8988T (cell line): ENCODE data around the gene USP2.

Experiments used
- DNase-seq: peaks from one replicate; pipeline ENCODE4 v3.0.0; 2011

Gene USP2

DNA sequence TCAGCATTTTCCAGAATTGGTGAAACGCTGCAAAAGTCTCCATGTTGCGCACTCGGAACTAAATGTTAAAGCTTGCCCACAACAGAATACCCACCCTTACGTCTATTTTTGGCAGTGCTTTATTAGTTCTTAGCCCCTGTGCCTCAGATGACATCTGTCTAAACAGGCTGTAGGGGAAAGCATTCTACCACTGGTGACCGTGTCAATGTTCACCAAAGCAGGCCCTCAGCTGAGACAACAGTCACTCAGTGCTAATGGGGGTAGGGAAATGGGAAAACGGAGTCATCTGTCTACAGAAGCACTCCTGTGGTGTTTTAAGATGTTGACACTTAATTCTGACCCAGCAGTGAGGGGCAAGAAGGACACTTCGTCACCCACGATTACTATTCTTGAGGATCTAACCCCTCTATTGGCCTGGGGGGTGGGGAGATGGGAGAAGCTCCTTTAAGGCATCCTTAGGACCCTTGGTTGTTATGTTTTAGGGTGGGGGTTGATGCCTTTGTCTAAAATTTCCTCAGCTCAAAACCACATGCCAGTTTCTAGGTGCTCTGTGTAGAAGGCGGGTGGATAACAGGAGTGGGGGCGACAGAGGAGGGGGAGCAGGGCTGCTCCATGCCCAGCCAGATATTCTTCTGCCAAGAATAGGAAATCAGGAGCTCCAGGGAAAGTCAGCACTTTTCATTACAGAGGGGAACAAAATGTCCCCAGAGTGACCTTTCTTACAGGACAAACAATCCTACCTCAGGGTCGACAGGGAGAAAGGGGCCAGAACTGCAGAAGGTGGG is 19.4 kb downstream of the USP2 start:
- DNase-seq: no peak

DNA sequence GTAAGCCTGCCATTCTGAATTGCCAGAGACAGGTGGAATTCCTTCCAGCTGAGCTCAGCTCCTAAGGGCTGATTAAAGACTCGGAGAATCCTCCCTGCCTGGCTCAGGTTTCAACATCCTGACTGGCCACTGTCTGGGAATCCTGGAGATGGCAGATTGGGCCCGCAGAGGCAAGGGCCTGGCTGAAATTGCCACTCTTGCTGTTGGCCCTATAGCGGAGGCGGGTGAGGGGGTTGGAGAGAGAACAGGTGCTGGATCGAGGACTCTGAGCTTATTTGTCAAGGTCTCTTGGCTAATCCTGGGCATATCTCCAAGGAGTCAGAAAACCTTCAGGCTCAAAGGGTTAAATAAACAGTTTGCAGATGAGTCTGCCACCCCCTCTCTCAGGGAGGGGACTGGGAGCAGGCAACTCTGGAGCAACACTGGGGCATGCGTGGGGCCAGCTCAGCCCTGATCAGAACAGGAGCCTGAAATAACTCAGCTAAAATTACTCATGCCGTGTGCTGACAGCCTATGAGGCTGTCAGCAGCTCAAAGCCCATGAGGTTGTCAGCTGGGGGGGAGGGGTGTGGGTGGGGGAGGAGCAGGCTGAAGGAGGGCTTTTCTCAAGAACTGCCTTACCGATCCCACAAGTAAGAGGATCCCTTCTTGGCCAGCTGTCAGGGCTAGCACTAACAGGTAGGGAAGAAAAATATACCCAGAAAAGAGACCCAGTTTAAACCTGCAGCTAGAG is 20.3 kb downstream of the USP2 start:
- peak; percentile 92 for DNase-seq

DNA sequence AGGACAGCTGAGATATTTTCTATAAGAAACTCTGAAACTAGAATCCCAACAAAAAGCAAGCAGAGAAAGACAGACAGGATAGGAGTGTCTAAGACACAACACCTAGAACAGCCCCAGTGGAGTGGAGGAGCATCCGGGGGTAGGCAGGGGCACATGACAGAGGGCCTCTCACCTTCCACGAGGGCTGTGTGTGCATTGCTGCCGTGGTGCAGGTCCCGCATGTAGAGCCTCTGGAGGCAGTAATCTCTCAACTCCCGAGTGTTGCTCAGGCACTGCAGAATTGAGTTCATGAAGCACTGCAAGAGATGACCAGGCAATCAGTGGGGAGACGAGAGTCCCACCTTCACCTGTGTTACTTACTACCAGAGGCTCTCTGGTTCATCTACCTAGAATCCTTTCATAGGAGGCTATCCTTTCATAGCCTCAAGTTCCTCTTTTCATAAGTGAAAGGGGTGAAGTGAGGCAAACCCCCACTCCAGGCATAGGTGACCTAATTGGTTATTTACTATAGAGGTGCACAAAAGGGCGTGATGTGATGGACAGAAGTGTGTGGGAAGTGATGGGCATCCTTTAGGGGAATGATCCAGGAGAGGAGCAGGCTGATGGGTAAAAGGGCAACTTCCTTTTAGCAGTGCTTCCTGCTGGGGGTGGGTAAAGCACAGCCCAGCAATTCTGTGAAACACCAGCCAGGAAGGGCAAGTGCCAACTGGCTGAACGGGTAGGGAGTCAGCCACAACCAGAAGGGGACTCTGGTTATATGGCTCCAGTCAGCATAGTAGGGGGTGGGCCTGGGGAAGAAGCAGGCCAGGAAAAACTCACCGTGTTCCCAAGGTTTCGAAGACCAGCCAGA is 21.9 kb downstream of the USP2 start:
- no peak for DNase-seq

DNA sequence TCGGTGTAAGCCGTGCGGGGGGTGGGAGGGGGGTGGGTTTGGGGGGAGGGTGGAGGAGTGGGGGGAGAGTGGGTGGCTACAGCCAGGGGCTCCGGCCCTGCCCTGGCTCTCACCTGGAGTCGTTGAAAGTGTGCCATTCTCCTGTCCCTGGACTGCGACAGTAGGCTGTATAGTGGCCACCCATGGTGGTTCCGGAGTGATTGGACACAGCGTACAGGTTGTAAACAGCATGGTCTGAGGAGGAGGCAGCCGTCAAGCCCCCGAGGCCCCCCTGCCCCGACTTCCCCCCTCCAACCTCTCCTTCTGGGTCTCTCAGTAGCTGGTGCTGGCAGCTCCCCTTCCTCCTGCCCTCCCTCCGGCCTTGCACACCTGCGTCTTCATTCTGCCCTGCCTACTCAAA is 24.4 kb downstream of the USP2 start:
- no peak for DNase-seq

DNA sequence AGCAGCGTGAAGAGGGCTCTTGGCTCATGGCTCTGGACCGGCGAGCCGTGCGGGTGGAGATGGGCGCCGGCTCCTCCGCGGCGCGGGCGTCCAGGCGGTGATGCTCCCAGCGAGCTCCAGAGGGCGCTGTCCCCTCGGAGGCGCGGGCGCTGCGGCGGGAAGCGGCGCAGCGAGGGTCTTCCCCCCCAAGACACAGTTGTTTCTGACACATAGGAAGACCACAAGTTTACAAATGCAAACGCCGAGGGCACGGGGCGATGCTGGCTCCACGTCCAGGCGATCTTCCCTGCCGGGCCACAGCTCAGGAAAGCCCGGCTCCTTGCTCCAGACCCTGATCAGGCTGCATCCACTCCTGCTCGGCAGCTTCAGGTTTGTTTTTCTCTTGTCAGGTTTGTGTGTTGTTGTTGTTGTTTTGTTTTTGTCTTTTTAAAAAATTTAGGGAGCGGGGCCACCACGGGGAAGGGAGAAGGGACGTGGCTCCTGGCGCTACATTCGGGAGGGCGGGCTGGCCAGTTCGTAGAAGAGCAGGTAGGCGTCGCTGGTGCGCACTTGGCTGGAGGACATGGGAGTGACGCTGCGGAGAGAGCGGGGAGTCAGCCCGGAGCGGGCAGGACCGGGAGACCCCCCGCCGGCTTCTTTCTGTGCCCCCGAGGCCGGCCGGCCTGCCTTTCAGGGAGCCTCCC is 25.0 kb downstream of the USP2 start:
- DNase-seq: no peak

DNA sequence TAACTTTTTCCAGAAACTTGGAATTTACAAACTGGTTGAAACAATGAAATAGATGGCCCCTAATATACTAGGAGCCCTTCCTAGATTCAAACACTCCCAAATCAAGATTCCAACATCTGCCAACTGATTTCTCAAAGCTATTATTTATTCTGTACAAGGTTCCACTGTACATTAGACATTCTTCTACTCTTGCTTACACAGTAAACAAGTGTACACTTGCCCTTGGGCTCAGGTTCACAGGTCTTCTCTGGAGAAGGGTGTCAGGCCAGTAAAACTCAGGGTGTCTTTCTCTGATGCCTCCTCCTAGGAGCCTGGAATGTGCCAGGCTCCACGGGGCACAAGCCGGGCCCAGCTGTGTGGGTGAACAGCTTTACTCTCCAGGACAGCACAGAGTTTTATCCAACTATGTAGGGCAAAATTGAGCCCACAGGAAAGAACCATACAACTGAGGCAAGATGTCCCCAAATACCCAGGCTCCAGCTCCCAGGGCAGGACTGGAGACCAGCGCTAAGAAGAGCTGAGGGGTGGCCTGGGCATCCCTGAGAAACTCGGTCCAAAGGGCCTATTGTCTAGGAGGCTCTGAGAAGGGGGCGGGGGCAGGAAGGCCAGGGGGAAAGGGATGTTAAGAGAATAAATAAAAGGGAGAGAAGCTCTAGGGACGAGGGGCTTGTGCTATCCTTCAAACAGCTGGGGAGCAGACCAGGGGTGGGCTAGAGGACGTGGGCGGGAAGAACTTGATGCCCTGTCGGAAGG is 26.2 kb downstream of the USP2 start:
- no peak for DNase-seq

DNA sequence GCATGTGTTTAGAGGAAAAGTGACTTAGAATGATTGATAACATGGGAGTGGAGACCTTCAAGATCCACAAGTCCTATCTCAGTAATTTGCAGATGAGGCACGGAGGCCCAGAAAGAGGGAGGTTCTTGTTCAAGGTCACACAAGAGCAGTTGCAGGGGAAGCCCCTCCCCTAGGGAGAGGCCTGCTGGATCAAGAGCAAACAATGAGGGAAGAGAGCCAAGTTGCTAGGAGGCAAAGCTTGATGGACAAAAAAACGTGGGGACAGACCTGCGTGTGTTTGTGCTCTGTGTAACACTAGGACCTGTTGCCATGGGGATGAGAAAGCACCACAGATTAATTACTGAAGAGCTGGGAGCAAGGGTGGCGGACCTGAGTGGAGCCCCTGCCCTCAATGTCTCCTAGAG is 28.6 kb downstream of the USP2 start:
- DNase-seq: no peak

DNA sequence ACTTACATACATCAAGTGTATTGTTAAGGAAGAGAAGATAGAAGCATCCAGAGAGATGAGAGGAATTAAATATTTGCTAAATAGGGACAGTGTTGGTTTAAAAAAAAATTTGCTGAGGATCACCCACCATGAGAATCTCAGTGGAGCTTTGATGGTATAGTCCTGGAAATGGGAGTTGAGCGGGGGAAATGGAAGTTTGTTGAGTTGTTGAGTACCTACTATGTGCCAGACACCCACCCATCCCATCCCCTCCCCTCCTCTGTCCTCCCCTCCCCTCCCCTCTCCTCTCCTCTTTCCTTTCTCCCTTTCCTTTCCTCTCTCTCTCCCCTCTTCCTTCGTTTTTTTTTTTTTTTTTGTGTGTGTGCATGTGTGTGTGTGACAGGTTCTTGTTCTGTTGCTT is 30.3 kb downstream of the USP2 start:
- DNase-seq: no peak

DNA sequence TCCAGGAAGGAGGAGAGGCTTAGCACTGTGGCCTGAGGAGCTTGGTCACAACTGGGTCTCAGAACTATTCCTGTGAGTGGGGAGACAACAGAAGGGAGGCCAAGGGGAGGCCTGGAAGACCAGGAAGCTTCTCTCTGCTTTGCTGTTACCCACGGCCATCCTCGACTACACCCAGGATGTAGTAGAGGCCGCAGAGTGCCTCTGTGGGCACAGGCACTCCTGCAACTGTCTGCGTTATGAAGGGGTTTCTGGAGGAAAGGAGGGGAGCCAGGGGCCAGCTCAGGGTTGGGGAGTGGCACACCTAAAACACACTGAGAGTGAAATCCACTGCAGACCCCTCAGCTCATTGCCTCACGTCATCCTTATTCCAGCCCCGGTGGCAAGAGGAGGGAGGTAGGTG is 31.2 kb downstream of the USP2 start:
- DNase-seq: no peak

DNA sequence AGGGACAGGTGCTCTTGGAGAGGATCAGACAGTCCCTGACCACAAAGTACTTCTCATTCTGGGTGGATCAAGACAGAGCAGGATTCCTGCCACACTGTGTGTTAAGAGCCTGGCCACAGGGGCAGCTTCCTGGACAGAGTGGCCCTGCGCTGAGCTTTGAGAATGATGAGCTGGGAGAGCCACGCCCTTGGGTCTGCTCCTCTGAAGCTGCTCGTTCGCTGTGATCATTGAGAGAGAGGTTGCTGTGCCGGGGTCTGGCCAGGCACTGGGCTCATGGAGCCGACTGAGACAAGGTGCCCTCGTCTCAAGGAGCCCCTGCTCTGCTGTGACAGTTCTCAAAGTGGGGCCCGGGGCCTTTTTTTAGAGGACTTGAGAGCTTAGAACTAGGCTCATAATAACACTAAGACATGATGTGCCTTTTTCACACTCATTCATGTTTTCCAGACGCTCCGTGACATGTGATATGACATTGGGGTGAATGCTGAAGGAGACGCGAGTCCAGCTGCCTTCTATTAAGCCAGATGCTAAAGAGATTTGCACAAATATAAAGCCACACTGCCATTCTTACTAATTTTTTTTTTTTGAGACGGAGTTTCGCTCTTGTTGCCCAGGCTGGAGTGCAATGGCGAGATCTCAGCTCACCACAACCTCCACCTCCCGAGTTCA is 33.4 kb downstream of the USP2 start:
- DNase-seq: peak; percentile 10

DNA sequence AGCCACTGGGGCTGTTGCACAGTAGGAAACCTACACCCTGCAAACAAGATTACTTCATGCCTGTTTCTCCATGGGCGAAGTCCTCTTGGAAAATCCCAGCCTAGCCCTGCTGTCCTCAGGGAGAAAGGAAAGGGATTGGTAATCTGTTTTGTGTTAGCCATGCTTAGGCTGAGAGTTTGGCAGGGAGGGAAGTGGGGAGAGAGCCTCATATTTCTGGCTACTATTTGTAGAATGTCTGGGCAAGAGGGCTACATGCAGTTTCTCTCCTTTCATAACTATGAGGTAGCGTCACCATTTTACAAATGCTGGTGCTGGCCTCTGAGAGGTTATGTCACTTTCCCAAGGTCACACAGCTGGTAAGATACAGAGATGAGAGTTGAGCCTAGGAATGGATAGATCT is 34.2 kb downstream of the USP2 start:
- DNase-seq: peak; percentile 11

DNA sequence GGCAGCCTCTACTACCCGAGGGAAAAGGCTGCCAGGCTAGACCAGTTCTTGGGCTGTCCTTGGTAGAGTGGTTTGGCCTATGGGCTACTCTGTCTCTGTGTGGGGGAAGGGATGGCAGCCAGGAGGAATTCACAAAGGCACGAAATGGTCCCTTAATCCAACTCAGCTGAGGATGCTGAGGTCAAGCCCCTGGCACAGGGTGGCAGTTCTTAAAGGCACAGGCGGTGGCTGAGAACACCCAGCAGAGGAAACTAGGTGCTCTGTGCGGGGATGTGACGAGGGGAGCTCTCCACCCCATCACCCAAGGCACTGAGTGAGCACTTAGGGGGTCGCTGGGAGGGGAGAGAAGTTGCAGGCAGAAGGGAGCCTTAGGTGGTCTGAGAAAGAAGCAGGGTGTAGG is 34.9 kb downstream of the USP2 start, which contains the start of gene MFRP:
TSS of gene MFRP (minus strand) at position 101 of the 400 bp plus-strand sequence. CDS start 192 bp downstream, outside the sequence.
- peak; percentile 18 for DNase-seq

DNA sequence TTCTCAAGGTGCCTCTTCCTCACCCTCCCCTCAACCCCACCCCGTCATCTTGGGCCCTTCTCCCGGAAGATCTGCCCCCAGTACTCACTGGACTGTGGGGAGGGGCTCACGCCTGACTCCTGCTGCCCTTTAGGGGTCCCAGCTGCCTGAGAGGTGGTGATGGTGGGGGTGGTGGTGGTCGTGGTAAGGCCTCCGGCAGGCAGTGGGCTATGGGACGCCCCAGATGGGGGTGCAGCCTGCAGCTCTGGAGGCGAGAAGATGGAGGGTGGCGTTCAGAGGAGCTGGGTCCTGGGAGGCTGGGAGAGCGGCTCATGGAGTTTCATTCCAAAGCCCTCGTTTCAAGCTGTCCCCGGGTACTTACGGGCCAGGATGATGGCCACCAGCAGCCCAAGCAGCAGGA is 35.8 kb downstream of the USP2 start:
- DNase-seq: peak; percentile 5

DNA sequence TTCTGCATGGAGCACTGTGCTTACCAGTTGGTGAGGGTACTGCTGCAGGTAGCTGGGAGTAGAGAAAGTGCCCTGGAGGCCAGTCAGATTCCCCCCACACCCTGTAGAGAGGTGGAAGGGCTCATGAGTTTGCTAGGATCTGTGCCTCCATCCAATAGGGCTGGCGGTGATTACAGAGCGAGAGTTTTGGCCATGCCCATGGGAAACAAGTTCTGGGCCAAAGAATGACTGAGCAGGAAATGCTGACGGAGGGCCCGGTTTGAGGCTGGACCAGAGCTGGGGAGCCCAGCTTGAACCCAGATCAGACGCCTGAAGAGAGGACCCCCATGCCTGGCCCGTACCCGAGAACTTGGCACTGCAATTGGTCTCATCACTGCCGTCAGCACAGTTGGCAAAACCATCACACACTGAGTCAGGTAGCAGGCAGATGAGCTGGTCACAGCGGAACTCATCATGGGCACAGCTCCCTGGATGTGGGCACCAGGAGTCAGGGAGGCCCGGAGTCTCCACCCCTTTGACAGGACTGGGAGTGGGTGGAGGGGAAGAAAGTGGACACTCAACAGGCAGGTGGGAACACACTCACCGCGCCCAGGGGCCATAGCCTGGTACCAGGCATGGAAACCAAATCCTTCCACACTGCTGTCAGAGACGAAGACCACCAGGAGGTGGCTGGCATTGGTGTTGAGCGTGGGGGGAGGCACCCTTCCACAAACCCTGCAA is 37.0 kb downstream of the USP2 start:
- DNase-seq: peak; percentile 16

DNA sequence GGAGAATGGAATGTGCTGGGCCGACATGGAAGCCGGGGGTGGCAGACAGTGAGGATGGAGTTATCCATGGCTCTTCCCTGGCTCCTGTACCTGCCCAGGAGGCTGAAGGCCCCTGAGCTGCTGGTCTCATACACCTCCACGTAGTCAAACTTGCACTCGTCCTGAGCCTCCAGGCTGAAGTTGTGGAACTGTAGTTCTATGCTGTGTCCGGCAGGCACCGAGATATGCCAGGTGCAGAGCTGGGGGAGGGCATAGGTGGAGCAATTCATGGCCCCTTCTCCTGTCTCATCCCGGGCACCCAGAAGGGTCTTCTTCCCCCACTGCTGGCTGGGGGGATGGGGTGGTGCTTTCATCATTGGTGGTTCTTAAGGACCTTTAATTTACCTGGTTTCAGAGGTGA is 37.8 kb downstream of the USP2 start:
- peak; percentile 26 for DNase-seq

DNA sequence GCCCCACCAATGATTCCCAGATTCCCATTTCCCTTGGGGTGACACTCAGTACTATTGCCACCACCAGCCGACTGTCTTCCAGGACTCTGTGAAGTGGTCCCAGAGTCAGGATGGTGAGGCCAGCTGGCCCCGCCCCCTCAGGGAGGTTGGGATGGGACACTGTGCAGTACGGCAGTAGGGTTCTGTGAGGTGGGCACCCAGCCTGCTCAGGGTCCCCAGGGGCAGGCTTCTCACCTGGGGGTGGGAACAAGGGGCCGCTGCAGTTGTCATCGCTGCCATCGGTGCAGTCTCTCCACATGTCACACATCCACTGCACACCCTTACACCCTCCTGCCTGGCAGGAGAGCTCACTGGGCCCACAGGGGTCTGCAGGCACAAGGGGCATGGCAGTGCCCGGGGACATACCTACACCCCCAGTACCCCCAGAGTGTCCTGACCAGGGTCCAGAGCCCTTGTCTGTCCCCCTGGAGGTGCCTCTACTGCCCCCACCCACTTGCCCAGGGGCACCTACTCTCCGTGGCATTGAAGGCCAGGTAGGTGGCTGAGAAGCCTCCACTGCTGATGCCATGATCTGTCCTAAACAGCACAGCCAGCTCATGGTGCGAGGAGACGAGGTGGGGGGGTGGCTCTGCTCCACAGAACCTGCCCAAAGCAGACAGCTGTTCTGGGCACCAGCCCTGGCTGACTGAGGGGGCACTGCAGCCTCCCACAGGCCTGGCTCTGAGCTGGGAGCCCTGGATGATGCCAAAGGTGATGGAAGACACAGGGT is 38.9 kb downstream of the USP2 start:
- DNase-seq: peak; percentile 57

DNA sequence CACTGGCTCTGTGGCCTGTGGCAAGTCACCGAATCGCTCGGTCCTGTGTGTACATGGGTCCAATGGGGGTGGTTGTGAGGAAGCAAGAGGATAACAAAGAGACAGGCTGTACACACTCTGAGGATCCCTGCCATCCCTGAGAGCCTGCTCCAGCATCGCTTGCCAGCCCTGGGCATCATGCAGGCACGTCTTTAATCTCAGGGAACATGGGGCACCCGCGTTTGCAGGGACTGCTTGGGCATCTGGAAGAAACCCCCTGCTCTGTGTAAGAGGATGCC is 39.5 kb downstream of the USP2 start:
- no peak for DNase-seq

DNA sequence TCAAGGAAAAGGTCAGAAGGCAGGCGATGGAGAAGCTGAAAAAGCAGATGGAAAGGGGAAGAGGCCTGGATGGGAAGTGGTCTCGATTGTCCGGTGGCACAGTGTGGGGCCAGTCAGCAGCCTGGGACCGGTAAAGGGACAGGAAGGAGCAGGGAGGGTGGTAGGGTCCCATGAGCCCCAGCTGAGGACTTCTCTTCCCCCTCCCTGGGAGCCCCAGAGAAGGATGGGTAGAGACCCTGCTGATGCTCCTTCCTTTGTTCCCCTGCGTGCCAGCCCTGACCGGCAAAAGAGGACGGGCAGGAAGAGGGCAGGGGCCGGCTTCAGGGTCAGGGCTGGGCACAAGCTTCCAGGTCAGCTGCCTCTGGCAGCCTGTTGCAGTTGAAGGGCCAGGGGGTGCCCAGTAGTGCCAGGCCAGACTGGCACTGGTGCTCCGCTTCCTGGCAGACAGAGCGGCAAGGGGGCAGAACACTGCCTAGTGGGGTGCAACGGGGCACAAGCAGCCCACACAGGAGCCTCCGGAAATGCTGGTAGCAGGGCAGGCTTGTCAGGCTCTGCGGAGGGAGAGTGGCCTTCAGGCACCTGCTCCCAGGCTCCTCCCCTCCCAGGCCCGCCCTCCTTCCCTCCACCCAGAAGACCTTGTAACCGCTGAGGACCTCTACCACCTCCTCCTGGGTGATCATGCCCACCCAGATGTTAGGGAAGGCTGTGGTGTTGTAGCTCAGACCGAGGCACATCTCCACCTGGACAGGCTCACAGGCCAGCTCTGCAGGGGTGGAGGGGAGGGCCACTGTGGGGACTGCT is 40.1 kb downstream of the USP2 start:
- peak; percentile 52 for DNase-seq
